GM18517 (cell line): Measurements from ENCODE around the gene TNFRSF8.

Experiments used
- ATAC-seq: cut with Tn5 transposase; IDR thresholded peaks from one replicate; pipeline ENCODE4 v1.9.1; 2021; ENCODE audit warnings: mild to moderate bottlenecking, moderate library complexity; ENCODE audit not compliant: unreplicated experiment

The TNFRSF8 gene

DNA sequence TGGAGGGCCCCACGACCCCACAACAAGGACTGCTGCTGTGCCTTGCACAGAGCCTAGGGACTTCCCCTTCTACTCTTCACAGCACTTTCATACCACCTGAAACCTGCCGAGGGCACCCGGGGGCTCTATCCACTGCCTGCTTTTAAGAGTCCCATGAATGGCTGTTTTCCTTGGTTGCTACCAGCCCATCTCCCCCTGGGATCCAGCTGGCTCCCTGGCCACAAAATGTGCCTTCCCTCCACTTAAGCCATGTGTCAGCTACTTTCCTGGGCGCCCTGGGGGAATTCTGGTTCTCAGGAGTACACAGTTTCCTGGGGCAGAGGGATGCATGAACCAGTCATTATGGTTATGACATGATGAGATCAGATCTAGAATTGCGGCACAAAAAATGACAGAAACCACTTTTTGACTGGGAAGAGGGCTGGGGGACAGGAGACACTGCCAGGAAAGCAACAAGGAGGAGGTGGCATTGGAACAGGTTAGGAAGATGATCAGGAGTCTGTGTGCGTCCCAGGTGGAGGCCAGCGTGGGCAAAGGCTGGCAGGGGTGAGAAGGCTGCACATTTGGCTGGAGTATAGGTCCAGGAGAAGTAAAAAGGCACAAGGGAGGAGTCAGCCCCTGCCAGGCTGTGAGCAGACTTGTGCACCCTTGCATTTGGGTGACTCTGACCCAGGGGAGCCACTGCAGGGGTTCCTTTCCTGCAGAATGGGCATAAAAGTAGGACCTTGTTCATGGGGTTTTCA lies 3.2 kb upstream of the TNFRSF8 start:
- peak; percentile 59 for ATAC-seq

DNA sequence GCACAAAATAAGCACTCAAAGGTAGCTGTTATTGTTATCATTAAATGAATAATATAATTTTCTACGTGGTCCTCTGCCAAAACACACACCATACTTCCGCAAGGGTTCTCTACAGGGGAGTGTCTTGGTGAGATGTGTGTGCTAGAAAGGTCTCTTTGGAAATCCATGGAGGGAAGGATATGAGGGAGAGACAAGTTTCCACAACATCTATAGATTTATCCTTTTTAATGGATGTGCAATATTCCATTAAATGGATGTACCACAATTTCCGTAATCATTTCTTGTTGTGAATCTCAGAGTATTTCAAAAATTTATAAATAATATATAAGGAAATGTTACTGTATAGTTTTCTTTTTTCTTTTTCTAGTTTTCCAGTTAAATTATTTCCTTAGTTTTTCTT lies 2.6 kb upstream of the TNFRSF8 start:
- no peak for ATAC-seq

GRCh38 chr1:12064073-12064969 lies 1.2 kb downstream of the TNFRSF8 start:
- ATAC-seq: no peak

DNA sequence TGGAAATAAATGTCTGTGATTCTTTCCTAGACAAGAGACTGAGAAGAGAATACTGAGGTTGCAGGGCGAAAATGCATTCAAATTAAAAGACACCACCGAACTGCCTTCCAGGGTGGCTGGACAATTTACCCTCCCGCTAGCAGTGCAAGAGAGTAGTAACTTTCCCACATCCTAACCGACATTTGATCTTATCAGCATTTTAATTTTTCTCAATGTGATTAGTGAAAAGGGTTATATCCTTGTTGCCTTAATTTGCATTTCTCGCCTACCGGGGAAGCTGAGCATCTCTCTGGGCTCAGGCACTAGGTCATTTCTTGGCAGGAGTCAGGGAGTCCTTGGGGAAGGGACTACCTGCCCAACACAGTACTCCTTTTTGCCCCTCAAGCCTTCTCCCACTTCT lies 2.8 kb downstream of the TNFRSF8 start:
- ATAC-seq: no peak

- ATAC-seq: no peak
Measured at GRCh38 chr1:12067900-12068821, 5.1 kb downstream of the TNFRSF8 start.

- no peak for ATAC-seq
Measured at GRCh38 chr1:12069623-12070244, 6.6 kb downstream of the TNFRSF8 start.

- no peak for ATAC-seq
Measured at GRCh38 chr1:12071892-12072291, 8.8 kb downstream of the TNFRSF8 start.

GRCh38 chr1:12072741-12073140 lies 9.6 kb downstream of the TNFRSF8 start:
- no peak for ATAC-seq

- ATAC-seq: no peak
Measured at GRCh38 chr1:12073796-12074195, 10.7 kb downstream of the TNFRSF8 start.

DNA sequence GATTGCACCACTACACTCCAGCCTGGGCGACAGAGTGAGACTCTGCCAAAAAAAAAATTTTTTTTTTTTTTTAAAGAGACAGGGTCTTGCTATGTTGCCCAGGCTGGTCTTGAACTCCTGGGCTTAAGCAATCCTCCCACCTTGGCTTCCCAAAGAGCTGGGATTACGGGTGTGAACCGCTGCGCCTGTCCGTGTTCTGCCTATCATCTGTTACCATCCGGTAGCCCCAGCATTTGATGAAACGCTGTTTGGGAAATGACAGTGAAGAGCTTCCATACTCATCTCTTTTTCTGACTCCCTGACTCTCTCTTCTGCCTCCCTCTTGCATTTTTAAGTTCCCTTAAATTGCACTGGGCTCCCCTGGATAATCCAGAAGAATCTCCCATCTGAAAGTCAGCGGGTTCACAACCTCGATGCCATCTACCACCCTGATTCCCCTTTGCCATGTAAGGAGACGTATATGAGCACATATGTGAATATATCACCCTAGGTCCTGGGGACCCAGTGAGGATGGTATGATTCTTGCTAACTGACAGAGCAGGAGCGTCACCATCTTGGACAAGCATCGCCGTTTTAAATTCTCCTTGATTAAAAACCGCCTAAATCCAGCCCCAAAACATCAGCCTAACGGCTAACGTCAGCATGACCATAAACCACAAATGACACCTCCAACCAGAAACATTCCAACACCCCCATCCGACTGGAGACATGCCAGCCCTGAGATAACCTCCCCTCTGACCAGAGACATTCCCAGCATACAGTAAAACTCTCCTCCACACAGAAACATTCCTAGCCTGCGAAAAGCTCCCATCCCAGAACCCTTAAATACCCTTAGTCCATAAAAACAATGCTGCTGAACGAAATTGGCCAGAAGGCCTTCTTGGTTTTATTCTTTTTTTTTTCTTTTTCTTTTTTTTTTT lies 12.4 kb downstream of the TNFRSF8 start:
- ATAC-seq: no peak

GRCh38 chr1:12076425-12077005 lies 13.4 kb downstream of the TNFRSF8 start:
- ATAC-seq: no peak

GRCh38 chr1:12078575-12078937 lies 15.5 kb downstream of the TNFRSF8 start:
- no peak for ATAC-seq

- ATAC-seq: no peak
Measured at GRCh38 chr1:12078938-12079861, 16.1 kb downstream of the TNFRSF8 start.

- no peak for ATAC-seq
Measured at GRCh38 chr1:12080156-12080555, 17.1 kb downstream of the TNFRSF8 start.

DNA sequence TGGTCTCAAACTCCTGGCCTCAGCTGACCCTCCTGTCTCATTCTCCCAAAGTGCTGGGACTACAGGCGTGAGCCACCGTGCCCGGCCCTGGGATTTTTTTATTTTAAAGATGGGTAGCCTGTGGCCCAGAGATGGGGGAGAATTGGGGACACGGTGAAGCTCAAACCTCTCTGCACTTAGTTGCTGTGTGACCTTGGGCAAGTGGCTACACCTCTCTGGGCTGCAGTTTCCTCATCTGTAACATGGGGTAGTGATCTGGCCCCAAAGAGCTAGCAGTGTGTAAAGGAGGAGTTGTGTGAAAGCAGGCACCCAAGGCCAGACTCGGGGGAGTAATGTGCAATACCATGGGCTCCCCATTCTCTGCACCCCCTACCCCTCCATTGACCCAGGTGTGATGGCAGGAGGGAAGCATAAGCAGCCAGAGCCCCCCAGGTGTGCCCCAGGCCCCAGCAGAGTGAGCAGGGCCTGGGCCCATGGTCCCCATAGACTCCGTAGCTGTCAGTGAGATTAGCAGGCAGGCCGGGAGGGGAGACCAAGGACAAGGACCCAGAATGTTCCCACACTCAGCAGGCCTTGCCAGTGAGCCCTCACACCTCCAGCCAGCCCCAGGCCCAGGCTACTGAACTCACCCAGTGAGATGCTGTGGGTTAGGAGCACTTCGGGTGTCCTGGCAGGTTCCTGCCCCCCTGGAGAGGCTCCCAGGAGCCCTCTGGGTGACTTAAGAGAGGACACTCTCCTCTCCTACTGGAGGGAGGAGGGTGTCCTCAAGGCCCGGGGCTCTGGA lies 17.9 kb downstream of the TNFRSF8 start:
- ATAC-seq: no peak

- no peak for ATAC-seq
Measured at GRCh38 chr1:12081648-12082396, 18.7 kb downstream of the TNFRSF8 start.

DNA sequence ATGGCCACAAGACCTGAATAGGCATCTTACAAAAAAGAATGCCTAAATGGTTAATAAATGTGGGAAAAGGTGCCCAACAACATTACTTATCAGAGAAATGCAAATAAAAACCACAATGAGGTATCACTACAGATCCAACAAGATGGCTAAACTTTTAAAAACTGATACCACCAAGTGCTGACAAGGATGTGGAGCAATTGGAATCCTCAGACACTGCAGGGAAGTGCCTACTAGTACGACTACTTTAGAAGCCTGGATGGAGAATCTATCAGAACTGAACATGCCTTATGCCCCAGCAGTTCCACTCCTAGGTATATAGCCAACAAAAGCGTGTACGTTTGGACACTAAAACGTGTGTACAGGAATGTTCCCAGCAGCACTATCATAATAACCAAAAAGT lies 19.9 kb downstream of the TNFRSF8 start:
- ATAC-seq: no peak
